Breast epithelium (tissue), 3 donors: Measurements from ENCODE around the gene LEFTY2.

Experiments
- CTCF ChIP-seq, 3 donors: fragments of 450-650 bp; IDR thresholded peaks; one replicate each; pipeline ENCODE4 v1.5.1; 2016 to 2017; ENCODE audit warnings: antibody characterized with exemption in 3 of 3, mild to moderate bottlenecking in 3 of 3, moderate library complexity in 3 of 3
- POLR2A ChIP-seq: fragments of 450-650 bp; IDR thresholded peaks from one replicate; pipeline ENCODE4 v1.6.1; 2016; ENCODE audit warnings: antibody characterized with exemption, mild to moderate bottlenecking, moderate library complexity

GRCh38 chr1:225906467-225906866, 34.6 kb downstream of the LEFTY2 start:
- TF ChIP-seq CTCF (IDR thresholded peaks at IDR 0.05) = no peak
- TF ChIP-seq POLR2A = no peak
